LNCAP (cell line): ENCODE data around the gene MTMR2.

Experiments used
- CTCF ChIP-seq: fragments of 450-650 bp; IDR thresholded peaks from 2 replicates; pipeline ENCODE4 v1.5.1; 2017; ENCODE audit warnings: mild to moderate bottlenecking

MTMR2 gene

GRCh38 chr11:95924414-95924760, 480 bp upstream of the MTMR2 start:
- no peak for TF ChIP-seq CTCF

DNA sequence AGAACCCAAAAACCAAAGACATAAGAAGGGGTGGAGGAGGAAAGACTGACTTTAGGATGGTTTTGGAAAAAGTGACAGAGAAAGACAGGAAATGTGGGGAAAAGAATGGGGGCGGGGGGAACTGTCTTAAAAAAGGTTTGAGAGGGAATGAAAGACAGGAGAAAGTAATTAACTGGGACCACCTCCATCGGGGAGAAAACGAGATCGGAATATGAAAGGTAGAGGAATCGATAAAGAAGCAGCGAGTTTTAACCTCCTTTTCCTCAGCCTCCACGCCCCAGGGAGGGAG, 524 bp downstream of the MTMR2 start:
- TF ChIP-seq CTCF = no peak

DNA sequence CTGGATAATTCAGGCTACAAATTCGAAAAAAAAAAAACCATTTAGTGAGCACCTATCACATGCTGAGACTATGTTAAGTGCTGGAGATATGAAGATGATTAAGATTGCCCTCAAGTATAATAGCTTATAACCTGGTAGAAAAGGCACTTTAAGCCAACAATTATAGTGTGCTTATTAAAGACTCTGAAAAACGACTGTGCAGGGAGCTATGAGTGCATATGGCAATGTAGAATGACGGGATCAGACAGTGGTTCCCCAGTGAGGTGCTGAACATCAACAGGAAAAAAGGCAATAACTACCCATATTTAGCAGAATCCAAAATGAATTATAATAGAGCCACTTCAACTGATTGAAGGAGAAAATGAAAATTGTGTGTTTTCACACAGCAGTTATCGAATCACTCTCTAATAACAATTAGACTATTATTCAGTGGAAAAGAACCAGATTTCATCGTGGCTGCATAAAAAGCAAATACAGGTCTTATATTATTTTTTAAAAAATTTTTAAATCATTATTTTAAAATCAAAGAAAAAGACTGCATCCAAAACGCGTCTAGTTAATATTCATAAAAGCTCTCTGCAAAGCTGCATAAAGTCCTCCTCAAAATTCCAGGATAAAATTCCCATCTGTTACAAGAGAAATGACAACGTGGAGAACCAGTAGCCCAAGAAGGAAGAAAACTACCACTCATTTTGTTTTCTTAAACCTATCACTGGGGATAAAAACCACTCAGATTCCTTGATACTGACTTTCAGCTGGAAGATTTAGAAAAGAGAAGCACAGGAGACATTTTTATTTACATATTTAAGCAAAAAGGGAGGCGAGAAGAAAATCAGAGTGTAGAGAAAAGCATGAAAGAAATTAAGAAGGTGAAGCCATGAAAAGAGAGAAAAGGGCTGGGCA, 1.1 kb downstream of the MTMR2 start:
- no peak for TF ChIP-seq CTCF

GRCh38 chr11:95922099-95922498, 1.8 kb downstream of the MTMR2 start:
- no peak for TF ChIP-seq CTCF

GRCh38 chr11:95920460-95921105, 3.3 kb downstream of the MTMR2 start:
- TF ChIP-seq CTCF = no peak

- no peak for TF ChIP-seq CTCF
Observed at GRCh38 chr11:95919514-95919913, 4.4 kb downstream of the MTMR2 start.

DNA sequence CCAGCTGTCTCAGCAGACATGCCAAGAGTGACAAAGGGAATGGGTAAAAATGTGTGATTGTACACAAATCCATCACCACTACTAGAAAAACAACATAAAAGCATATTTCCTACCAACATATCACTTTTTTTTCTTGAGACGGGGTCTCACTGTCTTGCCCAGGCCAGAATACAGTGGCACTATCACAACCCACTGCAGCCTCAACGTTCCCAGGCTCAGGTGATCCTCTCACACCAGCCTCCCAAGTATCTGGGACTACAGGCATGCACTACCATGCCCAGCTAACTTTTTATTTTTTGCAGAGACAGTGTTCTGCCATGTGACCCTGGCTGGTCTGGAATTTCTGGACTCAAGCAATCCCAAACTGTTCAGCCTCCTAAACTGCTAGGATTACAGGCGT, 5.2 kb downstream of the MTMR2 start:
- TF ChIP-seq CTCF = no peak
